ENCODE data around the gene IGDCC3.

The IGDCC3 gene

GRCh38 chr15:65390447-65390846 lies 12.6 kb upstream of the IGDCC3 start:
- in situ Hi-C loops (cut with HindIII; ENCODE audit: low sequenced_read_pairs) = loop anchor here (5.0 kb wide), 2 partner anchors 57 to 68 kb away; no protein-coding TSS in a partner anchor

DNA sequence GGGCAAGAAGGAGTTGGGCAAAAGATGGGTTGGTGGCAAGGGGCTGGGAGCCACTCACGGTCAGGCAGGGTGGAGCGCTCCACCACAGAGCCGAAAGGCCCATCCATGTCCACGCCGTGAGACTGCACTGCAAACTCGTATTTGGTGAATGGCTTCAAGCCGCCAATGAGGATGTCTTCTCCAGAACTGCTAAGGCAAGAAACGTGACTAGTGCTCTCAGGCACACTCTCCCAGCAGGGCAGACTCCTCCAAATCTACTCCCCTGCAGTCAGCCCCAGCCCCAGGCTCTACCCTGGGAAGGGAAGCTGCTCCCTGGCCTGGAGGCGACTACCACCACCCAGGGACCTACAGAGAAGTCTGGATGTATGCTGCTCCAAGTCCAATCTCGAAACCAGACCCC lies 11.4 kb upstream of the IGDCC3 start:
- in situ Hi-C loops (cut with HindIII; ENCODE audit: low sequenced_read_pairs) = no loop called here

DNA sequence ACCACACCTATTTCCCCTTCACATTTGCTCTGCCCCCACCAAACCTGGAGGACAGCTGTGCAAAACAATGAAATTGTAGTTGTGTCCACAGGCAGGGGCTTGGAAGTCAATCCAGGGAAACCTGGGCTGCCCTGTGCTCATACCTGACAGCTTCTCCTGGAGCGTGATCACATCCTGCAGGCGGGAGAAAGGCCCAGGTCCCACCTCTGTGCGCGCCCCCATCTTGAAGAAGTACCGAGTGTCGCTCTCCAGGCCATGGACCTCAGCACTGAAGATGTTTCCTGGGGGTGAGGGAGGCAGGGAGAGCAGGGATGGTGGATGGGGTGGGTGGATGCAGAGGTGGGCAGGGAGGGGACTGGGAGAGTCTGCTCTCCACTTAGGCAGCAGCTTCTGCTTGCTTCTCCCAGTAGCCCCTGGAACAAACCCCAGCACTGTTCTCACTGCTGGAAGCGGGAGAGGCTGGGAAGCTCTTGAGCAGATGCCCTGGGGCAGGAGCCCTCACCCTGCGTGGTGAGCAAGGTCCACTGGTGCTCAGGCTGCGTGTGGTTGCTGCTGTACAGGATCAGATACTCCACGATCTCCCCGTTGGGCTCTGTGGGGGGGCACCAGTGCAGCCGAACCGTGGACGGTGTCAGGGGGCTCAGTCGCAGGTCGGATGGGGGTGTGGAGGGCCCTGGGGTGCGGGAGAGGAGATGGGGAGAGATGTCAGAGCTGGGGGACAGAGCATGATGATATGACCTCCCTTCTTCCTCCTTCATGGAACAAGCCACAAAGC lies 10.7 kb upstream of the IGDCC3 start:
- in situ Hi-C loops (cut with HindIII; ENCODE audit: low sequenced_read_pairs) = no loop called here

DNA sequence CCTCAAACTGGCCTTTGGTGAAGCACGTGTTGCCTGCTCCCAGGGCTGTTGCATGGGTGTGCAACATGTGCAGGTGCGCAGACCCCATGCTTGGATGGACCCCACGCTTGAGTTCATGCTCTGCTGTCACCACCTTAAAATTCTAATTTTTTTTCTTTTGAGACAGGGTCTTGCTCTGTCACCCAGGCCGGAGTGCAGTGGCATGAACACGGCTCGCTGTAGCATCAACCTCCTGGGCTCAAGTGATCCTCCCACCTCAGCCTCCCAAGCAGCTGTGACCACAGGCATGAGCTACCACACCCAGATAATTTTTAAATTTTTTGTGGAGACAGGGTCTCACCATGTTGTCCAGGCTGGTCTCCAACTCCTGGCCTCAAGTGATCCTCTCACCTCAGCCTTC lies 9.1 kb upstream of the IGDCC3 start:
- in situ Hi-C loops (cut with HindIII; ENCODE audit: low sequenced_read_pairs) = no loop called here

- in situ Hi-C loops (cut with HindIII; ENCODE audit: low sequenced_read_pairs) = no loop called here
Measured at GRCh38 chr15:65386376-65386775, 8.6 kb upstream of the IGDCC3 start.

GRCh38 chr15:65385870-65386258 lies 8.1 kb upstream of the IGDCC3 start:
- in situ Hi-C loops (cut with HindIII; ENCODE audit: low sequenced_read_pairs) = no loop called here

DNA sequence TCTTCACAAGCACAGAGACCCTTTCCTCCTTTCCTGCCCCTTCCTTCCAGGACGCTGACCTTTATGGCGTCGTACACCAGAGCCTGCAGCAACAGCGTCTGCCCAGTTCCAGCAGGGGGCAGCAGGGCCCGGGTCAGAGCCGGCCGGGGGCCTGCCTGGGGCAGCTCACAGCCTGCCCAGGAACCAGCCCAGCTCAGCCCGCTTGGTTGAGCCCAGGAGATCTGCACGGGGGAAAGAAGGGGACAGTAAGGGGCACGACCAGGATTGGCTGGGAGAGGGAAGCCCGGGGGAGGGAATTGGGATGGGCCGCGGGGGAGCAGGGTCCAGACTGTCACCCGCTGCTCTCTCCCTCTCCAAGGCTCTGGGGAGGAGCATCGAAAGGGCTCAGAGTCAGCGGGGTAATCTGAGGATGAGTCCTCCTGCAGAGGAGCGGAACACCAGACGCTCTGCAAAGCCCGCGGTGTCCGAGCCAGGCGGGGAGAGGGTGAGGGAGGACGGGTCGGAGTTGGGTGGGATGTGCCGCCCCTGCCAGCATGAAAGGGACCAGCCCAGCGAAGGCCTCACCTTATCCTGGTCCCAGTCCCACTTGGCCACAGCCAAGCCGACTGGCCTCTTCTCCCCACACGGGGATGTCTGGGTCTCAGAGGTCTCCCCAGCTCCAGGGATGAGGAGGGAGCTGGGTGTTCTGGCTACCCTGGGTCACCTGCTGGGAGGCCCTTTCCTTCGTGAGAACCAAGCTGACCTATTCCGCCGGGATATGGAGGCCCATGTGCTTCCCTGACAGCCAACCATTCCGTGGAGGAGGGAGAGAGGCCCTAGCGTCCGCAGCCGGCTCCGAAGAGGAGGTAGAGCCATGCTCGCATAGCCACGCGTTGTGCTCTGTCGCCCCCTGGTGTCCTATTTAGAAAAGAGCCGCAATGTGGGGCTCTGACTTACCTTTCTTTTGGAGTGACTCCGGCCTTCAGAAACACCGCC lies 7.4 kb upstream of the IGDCC3 start:
- in situ Hi-C loops (cut with HindIII; ENCODE audit: low sequenced_read_pairs) = no loop called here

- in situ Hi-C loops (cut with HindIII; ENCODE audit: low sequenced_read_pairs) = no loop called here
Measured at GRCh38 chr15:65384505-65384894, 6.7 kb upstream of the IGDCC3 start.

GRCh38 chr15:65383991-65384390 lies 6.2 kb upstream of the IGDCC3 start:
- in situ Hi-C loops (cut with HindIII; ENCODE audit: low sequenced_read_pairs) = no loop called here

DNA sequence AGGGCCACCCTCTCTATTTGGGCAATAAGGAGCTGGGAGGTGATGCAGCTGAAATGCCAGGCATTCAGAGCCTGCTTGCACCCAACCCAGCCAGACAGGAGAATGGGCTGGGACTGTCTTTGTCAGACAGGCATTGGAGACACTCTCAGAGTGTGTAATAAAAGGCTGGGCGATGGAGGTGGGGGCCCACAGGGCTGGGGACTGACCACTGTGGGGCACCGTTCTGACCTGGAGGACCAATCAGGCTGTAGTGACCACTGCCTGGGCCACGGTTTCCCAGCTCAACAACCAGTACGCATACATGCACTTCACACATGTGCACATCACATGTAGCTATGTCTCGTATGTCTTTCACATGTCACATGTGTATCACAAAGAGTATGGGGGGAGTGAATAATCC lies 5.7 kb upstream of the IGDCC3 start:
- in situ Hi-C loops (cut with HindIII; ENCODE audit: low sequenced_read_pairs) = no loop called here

DNA sequence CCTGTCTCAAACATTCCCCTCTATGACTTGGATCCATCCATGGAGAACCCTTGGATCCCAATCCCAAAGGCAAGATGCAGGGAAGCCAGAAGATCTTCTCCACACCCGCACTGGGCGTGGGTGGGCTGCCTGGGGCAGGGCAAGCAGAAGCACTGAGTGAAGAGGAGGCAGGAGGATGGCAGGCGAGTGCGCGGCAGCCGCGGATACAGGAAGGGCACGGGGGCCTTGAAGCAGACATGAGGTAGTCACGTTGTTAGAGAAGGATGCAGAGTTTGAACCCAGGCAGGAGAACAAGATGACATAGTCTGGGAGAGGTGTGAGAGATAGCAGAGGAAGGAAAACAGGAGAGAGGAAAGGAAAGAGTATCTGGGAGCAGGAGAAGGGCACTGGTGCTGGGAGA lies 5.1 kb upstream of the IGDCC3 start:
- in situ Hi-C loops (cut with HindIII; ENCODE audit: low sequenced_read_pairs) = no loop called here

GRCh38 chr15:65382146-65382491 lies 4.3 kb upstream of the IGDCC3 start:
- in situ Hi-C loops (cut with HindIII; ENCODE audit: low sequenced_read_pairs) = no loop called here

GRCh38 chr15:65381445-65382145 lies 3.8 kb upstream of the IGDCC3 start:
- in situ Hi-C loops (cut with HindIII; ENCODE audit: low sequenced_read_pairs) = no loop called here

DNA sequence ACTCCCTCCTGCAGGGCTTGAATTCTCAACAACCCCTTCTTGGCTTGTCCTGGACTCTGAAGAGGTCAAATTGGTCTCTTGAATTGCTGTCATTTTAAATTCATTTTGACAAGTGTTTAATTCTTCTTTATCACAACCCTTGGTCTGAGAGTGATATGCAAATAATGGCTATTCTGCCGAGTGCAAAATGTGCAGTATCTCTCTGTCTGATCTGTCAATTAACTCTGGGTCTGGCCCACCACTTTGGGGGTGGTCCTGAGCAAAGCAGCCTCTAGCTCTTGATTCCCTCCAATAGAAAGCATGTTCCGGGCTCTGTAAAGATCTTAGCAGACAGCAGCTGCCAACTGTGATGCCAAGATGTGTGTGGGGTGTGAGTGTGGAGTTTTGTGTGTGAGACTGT lies 2.2 kb upstream of the IGDCC3 start:
- in situ Hi-C loops (cut with HindIII; ENCODE audit: low sequenced_read_pairs) = no loop called here

- in situ Hi-C loops (cut with HindIII; ENCODE audit: low sequenced_read_pairs) = no loop called here
Measured at GRCh38 chr15:65377105-65377975, 462 bp downstream of the IGDCC3 start.

DNA sequence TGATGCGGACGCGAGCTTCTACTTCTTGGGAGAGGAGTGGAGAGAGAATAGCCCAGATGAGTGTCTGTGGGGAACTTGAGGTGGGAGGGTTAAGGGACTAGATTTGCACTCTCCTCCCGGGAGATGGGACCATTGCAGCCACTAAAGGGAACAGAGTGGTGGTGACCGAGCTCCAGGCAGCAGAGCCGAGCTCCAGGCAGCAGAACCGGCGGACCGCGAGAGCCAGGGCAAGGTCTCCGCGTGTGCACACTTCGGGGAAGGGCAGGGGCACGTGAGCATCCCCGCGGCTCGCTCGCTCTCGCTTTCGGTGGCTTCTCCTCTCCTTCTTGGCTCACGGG lies 1.1 kb downstream of the IGDCC3 start:
- in situ Hi-C loops (cut with HindIII; ENCODE audit: low sequenced_read_pairs) = no loop called here

- in situ Hi-C loops (cut with HindIII; ENCODE audit: low sequenced_read_pairs) = no loop called here
Measured at GRCh38 chr15:65375871-65376607, 1.8 kb downstream of the IGDCC3 start.

- in situ Hi-C loops (cut with HindIII; ENCODE audit: low sequenced_read_pairs) = no loop called here
Measured at GRCh38 chr15:65374821-65375401, 2.9 kb downstream of the IGDCC3 start.

DNA sequence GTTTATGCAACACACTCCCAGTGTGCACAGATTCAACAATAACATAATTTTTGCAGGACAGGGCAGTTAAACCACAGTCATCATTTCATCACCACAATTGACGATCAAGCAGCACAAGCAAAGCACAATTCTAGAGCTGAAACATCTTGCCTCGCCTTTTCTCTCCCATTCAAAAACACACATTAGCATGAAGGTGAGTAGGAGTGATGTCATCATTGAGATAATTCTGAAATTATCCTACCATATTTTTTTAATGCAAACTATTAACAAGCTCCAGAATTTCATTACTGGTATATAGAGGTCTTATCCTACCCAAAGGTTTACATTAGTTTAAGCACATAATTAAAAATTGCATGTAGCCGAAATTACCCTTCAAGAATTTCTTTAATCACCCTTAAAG lies 3.5 kb downstream of the IGDCC3 start:
- in situ Hi-C loops (cut with HindIII; ENCODE audit: low sequenced_read_pairs) = no loop called here

Measured in endothelial cell of hepatic sinusoid (primary cell).